Measurements from ENCODE around the gene CYP4X1. TPM values are rescaled to one million over a fixed set of nuclear protein-coding genes. Genes with fewer than 3 reads are reported as not detected.

CYP4X1 gene
- total RNA-seq, 8 experiments from 2014 or later = 1.4 to 52.7 (median 4.5) TPM

Other genes with a start within 250 kb of the CYP4X1 start
- gene CYP4B1, start 224.6 kb upstream of the CYP4X1 start, total RNA-seq = 1 to 10 TPM in 1 of 8 experiments, under 1 TPM in 1, not detected in 6; 0.14 to 5.4 TPM
- 1 to 10 TPM in 1 of 8 experiments, under 1 TPM in 5, not detected in 2; 0.15 to 1.0 (median 0.25) TPM for gene CYP4A11, start 82.2 kb upstream of the CYP4X1 start, total RNA-seq
- 10 to 100 TPM in 3 of 8 experiments, under 1 TPM in 3, not detected in 2; 0.05 to 40.1 (median 7.0) TPM for gene CYP4Z1, start 43.6 kb downstream of the CYP4X1 start, total RNA-seq
- 1 to 10 TPM in 2 of 8 experiments, under 1 TPM in 4, not detected in 2; 0.21 to 2.4 (median 0.93) TPM for gene CYP4A22, start 113.8 kb downstream of the CYP4X1 start, total RNA-seq
- gene PDZK1IP1, start 166.4 kb downstream of the CYP4X1 start, total RNA-seq = 1 to 10 TPM in 2 of 8 experiments, under 1 TPM in 1, not detected in 5; 0.71 to 3.2 (median 1.0) TPM
- 10 to 100 TPM in 1 of 8 experiments, 1 to 10 TPM in 1, under 1 TPM in 3, not detected in 3; 0.14 to 10.5 (median 0.38) TPM for gene TAL1, start 208.6 kb downstream of the CYP4X1 start, total RNA-seq

All from motor neuron (in vitro differentiated cells).